Right renal pelvis (tissue), 4 donors: ENCODE results near the gene TIE1. TPM values are rescaled to one million over a fixed set of nuclear protein-coding genes. Genes with fewer than 3 reads are reported as not detected.

Source experiments
- DNase-seq, 4 donors: peaks; one replicate each; pipeline ENCODE4 v3.0.0-alpha.2; 2013; ENCODE audit warnings: low read depth in 4 of 4, low spot score in 3 of 4, missing footprints in 1 of 4
- polyA plus RNA-seq, 4 donors: library from polyadenylated mRNA; unstranded; fragments of 120-200 nt; gene quantifications; one replicate each; pipeline ENCODE4 v1.2.1, GENCODE V29; 2013; ENCODE audit not compliant: insufficient read length in 4 of 4

Gene TIE1
- polyA plus RNA-seq, 4 donors, result 48.1 to 59.1 (median 54.7) TPM

DNA sequence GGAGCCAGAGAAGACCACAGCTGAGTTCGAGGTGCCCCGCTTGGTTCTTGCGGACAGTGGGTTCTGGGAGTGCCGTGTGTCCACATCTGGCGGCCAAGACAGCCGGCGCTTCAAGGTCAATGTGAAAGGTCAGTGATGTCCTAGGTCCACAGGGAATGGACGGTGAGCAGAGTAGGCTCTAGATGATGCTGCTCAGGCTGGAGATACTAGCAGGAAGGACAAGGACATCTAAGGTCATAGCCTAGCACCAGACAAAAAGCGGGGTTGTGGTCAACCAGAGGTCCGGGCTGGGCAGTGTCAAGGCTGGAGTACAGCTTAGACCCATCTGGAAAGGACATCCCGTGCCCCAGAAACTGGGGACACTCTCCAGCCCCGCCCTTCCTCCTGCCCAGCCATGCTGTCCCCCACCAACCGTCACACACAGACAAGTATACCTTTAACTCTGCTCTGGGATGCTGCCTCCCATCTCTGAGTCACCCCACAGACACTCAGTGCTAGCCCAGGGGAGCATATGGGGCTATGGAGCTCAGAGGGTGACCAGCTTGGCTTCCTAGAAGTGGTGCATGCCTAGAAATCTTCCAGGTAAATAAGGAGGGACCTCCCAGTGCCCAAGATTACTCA, 8.7 kb downstream of the TIE1 start:
- DNase-seq, result no peak

DNA sequence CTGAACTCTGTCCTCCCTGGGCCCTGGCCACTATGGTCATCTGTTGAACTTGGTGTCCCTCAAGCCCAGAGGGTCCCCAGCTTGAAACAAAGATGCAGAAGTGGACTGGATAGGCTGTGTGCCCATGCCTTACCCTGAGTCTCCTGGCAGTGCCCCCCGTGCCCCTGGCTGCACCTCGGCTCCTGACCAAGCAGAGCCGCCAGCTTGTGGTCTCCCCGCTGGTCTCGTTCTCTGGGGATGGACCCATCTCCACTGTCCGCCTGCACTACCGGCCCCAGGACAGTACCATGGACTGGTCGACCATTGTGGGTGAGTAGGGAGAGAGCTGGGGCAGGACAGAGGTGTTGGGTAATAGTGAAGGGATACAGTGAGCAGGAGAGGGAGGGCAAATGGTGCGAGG, 10.7 kb downstream of the TIE1 start:
- no peak for DNase-seq

DNA sequence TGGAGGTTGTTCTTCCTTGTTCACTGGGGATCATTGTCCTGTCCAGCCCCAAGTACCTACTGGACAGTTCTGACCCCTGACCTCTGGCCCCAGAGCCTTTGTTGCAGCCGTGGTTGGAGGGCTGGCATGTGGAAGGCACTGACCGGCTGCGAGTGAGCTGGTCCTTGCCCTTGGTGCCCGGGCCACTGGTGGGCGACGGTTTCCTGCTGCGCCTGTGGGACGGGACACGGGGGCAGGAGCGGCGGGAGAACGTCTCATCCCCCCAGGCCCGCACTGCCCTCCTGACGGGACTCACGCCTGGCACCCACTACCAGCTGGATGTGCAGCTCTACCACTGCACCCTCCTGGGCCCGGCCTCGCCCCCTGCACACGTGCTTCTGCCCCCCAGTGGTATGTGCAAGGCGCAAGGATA, 11.4 kb downstream of the TIE1 start:
- DNase-seq, result no peak

DNA sequence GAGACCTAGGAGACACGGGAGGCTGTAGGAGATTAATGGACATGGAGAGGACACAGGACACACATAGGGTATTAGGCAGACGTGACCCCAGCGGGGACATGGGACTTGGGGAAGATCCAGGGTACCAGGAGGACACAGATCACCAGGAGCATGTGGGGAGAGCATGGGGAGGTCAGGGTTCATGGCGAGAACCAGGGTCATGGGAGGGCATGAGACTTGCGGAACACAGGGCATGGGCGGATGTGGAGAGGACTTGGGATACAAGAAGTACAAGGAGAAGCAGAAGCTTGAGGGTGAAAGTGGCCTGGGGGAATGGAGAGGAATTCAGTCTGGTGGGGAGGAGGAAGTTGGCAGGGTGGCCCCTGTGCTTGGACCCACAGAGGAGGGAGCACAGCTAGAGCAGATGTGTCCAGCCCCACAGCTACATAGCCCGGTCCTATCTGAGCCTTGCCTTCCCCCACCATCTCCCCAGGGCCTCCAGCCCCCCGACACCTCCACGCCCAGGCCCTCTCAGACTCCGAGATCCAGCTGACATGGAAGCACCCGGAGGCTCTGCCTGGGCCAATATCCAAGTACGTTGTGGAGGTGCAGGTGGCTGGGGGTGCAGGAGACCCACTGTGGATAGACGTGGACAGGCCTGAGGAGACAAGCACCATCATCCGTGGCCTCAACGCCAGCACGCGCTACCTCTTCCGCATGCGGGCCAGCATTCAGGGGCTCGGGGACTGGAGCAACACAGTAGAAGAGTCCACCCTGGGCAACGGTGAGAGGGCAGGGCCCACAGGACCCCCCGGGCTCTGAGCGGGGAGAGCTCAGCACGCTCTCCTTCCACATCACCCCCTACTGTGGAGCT, 12.1 kb downstream of the TIE1 start:
- DNase-seq, result no peak

DNA sequence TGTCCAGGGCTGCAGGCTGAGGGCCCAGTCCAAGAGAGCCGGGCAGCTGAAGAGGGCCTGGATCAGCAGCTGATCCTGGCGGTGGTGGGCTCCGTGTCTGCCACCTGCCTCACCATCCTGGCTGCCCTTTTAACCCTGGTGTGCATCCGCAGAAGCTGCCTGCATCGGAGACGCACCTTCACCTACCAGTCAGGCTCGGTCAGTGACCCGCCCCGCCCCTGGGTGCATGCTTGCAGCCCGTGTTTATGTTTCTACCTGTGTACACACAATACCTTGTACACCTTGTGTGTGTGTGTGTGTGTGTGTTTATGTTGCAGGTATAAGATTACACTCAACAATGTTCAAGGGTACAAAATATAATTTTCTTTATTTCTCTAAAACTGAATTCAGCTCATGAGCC, 13.0 kb downstream of the TIE1 start:
- no peak for DNase-seq

DNA sequence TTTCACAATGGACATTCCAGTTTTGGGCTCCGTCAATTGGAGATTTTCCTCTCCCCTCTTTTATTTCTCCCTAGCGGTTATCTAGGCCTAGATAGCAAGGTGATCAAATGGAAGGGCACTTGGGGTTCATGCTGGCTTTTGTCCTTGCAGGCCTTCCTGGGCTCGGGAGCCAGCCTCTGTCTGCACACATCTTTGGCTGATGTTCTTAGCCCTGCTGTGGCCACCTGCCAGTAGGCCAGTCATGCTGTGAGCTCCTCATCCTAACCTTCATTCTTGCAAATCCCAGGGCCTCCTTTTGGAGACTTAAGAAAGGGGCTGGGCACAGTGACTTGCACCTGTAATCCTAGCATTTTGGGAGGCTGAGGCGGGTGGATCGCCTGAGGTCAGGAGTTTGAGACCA, 13.5 kb downstream of the TIE1 start:
- no peak for DNase-seq

DNA sequence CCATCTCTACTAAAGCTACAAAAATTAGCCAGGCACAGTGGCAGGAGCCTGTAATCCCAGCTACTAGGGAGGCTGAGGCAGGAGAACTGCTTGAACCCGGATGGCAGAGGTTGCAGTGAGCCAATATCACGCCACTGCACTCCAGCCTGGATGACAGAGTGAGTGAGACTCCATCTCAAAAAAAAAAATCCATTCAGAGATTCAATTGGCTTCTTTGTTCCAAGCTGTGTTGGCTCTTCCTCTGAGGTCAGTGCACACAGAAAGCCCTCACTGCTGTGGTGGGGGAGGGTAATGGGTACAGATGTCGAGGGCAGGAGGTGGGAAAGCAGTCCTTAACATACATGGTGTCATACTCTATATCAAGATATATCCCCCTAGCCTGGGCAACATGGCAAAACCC, 14.7 kb downstream of the TIE1 start:
- no peak for DNase-seq

DNA sequence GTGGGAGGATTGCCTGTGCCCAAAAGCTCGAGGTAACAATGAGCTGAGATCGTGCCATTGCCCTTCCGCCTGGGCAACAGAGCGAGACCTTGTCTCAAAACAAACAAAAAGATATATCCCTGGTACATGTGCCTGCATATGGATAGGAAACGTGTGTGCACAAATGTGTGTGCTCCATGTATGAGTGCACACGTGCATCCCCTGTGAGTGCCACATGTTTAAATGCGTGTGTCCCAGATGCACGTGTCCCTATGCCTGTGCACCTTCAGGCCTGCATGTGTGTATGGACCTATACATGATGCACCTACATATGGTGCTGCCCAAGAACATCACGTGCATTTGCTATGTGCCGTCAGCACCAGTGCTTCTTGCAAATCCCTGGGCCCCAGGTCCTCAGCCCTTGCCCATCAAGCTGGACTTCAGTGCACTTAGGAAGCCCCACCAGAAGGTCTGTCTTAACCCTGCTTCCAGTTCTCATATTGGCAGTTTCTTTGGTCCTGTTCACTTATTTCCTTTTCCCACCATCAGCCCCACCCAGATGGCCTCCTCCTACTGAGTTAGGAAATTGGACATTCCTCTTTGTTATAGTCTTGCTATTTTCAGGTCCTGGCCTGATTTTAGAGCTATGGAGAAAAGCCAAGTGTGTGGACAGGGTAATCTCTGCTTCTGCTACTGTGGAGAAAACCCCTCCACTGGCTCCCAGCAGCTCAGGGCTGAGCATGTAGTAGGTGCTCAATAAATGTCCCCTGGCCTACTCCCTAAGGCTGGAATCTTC, 15.4 kb downstream of the TIE1 start:
- DNase-seq, result no peak

DNA sequence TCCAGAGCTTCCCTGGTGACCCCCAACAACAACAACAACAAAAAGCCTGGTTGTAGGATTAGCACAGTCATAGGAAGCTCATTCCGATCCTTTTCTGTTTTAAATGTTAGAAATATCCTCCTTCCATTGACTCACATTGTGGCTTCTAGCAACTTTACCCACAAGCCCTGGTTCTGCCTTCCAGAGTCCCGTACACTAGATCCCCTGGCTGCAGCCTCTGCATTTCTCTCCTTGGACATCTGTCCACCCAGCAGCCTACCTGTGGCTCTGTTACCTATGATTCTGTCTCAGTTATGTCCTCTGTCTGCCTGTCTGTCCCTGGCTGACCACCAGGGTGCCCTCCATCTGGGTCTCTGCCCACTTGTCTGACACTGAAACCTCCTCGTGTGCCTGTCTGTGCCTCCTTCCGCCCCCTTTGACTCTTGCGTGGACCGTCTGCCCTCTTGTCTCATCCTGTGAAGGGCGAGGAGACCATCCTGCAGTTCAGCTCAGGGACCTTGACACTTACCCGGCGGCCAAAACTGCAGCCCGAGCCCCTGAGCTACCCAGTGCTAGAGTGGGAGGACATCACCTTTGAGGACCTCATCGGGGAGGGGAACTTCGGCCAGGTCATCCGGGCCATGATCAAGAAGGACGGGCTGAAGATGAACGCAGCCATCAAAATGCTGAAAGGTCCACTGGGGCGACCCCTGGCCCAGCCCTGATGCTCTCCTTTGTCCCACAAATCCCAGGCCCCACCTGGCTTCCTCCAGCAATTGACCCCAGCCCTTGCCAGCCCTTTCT, 16.1 kb downstream of the TIE1 start:
- DNase-seq, result no peak

DNA sequence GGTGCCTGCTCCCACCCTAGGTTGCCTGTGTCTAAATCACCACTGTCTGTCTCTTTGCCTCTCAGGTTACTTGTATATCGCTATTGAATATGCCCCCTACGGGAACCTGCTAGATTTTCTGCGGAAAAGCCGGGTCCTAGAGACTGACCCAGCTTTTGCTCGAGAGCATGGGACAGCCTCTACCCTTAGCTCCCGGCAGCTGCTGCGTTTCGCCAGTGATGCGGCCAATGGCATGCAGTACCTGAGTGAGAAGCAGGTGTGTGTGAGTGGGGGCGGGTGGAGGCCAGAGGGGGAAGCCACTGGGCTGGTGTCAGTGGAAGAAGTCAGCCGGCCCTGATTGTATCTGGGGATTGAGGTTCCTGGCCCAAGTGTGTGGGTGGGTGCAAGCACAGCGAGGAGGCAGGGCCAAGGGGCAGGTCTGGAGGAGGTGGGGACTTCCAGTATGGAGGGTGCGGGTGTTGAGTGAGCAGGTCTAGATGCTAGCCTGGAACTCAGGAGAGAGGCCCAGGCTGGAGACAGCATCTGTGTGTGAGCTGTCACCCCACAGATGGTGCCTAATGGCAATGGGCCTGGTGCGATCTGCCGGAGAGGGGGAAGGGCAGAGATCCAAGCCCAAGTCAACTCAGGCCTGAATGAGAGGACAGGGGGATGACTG, 17.2 kb downstream of the TIE1 start:
- DNase-seq, result no peak

DNA sequence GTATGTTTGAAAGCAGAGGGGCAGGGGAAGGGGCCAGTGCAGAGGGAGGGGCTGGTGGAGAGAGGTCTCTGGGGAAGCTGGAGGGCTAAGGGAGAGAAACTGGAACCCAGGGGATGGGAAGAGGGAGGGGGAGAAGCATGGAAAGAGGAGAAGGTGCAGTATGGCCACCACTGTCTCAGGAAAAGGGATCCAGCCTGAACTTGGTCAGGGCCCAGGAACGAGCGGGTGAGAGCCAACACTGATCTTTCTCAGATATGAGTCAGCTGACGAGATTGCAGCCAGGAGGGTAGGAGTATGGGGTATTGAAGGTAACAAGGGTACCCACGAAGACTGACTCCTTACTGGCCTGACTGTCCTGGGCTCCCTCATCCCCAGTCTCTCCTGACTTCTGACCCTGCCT, 18.0 kb downstream of the TIE1 start:
- DNase-seq, result no peak

DNA sequence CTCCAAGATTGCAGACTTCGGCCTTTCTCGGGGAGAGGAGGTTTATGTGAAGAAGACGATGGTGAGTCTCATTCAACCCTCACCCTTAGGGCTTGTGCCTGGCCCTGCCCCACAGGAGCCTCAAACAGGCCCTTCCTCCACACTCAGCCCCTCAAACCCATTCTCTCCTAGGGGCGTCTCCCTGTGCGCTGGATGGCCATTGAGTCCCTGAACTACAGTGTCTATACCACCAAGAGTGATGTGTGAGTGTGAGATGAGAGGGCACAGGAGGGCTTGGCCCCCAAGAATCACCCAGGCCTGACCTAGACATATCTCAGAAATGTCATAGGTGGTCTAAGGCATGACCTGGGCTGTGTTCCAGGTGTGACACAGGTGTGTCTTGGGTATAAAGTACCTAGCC, 18.5 kb downstream of the TIE1 start:
- DNase-seq, result no peak

DNA sequence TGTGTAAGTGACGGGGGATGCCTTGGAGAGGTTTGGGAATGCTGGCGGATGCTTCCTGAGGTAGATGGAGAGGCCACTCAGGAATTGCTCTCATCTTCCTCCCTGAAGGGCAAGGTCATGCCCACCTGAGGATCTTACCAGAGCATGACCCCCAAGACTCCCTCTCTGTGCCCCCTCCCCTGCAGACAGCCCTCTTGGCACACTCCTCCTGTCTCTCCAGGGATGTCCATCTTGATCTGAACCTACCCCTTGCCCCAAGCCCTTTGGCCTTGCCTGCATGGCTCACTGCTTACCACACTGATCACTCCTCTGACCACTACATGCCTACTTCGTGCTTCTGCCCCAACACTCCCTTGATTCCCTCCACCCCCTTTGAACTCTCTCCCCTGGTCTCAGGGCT, 19.0 kb downstream of the TIE1 start:
- no peak for DNase-seq

DNA sequence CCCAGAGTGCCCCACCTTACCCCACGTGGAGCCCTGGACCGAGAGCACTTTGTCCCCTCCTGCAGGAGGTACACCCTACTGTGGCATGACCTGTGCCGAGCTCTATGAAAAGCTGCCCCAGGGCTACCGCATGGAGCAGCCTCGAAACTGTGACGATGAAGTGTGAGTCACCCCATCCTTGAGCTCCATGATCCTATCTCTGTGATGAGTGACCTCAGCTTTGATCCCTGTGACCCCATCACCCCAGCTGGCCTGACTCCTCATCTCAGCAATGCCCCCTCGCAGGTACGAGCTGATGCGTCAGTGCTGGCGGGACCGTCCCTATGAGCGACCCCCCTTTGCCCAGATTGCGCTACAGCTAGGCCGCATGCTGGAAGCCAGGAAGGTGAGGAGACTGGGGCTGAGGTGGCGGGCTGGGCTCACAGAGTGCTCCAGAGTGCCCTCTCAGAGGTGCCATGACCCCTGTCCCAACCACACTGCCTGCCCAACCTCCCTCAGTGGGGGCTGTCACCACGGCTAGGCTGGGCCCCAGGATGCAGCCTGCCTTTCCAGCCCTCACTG, 20.6 kb downstream of the TIE1 start:
- DNase-seq, result no peak

DNA sequence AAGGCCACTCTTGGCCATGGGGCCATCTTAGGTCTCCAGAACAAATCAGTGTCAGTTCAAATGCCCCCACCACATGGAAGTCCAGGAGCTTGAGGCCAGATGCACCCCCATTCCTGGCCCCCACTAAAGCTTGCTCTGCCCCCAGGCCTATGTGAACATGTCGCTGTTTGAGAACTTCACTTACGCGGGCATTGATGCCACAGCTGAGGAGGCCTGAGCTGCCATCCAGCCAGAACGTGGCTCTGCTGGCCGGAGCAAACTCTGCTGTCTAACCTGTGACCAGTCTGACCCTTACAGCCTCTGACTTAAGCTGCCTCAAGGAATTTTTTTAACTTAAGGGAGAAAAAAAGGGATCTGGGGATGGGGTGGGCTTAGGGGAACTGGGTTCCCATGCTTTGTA, 21.7 kb downstream of the TIE1 start:
- no peak for DNase-seq

DNA sequence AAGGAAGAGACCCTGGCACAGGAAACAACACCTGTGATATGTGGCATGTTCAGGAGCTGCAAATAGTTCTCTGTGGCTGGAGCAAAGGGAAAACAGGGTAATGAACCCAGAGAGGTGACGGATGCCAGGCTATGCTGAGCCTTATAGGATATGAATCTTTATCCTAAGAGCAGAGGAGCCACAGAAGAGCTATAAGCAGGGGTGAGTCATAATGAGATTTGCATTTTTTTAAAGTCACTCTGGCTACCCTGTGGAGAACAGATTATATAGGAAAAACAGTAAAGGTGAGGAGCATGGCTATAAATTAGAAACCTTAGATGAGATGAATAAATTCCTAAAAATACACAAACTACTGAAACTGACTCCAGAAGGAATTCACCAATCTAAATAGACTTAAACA, 24.0 kb downstream of the TIE1 start:
- no peak for DNase-seq

DNA sequence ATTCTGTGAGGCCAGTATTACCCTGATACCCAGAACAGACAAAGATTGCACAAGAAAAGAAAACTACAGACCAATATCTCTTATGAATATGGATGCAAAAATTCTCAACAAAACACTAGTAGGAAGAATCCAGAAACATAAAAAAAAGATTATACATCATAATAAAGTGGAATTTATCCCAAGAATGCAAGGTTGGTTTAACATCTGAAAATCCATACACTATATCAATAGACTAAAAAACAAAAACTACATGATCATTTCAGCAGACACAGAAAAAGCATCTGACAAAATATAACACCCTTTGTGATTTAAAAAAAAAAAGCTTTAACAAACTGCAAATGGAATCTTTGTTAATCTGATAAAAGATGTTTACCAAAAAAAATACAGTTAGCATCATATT, 24.6 kb downstream of the TIE1 start:
- no peak for DNase-seq

DNA sequence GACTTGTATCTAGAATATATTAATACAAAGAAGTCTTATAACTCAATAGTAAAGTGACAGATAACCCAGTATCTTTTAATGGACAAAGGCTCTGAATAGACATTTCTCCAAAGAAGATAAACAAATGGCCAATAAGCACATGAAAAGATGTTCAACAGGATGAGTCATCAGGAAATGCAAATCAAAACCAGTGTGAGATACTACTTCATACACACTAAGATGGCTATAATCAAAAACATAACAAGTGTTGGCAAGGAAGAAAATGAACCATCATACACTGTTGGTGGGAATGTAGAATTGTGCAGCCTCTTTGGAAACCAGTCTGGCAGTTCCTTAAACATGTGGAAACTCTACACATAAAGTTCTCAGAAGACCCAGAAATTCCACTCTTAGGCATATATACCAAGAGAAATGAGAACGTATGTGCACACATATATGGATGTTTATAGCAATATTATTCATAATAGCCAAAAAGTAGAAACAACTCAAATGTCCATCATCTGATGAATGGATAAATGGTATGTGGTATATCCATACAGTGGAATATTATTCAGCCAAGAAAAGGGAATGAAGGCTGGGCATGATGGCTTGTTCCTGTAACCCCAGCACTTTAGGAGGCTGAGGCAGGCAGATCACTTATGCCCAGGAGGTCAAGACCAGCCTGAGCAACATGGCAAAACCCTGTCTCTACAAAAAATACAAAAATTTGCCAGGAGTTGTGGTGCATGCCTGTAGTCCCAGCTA, 26.9 kb downstream of the TIE1 start:
- no peak for DNase-seq

DNA sequence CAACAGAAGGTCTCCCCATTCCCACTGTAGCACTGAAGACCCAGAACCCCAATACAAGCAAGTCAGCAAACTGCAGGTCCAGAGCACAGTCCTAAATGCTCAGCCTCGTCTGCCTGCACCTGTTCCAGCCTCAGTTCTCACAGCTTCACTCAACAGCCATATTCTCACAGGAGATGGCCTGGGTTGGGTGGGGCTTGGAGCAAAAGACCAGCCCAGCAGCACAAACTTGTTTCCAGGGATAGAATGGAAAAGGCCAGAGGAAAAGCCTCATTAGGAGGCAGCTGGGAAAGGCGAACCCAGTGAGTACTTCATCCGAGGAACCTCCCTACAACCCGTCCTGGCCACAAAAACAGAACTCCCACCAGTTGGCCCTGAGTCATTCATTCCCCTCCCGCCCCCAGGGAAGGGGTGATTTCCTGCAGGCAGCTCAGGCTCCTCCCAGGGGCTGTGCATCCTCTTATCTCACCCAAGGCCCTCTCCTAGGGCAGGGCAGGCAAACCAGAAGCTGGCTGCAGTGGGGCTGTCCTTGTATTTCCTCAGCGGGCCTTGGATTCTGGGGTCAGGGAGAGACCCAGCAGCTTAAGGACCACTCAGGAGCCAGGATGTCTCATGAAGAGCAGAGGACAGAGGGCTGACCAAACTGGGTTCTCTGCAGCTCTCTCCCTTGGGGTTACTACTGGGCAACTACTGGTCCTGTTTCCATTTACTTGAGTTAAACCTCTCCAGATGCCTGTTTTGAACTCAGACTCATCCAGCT, 29.4 kb downstream of the TIE1 start:
- no peak for DNase-seq
